ENCODE data around the gene FAM168A. TPM values are rescaled to one million over a fixed set of nuclear protein-coding genes. Genes with fewer than 3 reads are reported as not detected.

FAM168A gene
- total and polyA plus RNA-seq, 9 of the 15 experiments (the other 6 are each of a cell fraction or from before 2014, with no cell fraction given), result 0.44 to 7.2 (median 2.9) TPM

DNA sequence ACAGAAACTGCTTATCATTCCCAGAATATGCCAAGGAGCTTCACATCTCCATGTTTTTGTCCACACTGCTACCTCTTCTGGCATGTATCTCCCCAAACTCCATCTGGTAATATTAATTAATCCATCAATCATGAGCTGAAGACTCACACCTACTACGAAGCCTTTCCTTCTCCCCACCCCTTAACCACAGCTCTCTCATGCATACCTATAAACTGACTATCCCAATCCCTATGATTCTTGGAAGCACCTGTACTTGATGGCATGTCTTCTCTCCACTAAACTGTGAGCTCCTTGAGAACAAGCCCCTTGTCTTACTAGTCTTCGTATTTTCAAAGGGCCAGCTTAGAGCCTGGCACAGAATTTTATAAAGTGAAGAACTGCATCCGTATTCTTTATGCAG is 174.4 kb downstream of the FAM168A start:
- ChIA-PET POLR2A (interaction anchor here (1.0 kb wide), 1 partner anchor 241 kb away, joined by 5 read pairs; no protein-coding TSS in a partner anchor), CTCF (ENCODE audit: low intra/inter-chr PET ratio) (no interaction called here)
- Histone ChIP-seq H3K9me1 (ENCODE audit: control insufficient read depth, insufficient read depth, low read length) (no peaks in the 10 kb centered on the region), H3K9ac (ENCODE audit: insufficient read depth in 1 of 2, low read depth in 2 of 2, low read length in 2 of 2) (no peak overlapping the region), H3K4me1 (replicated peaks in 1 of 2; ENCODE audit: control insufficient read depth in 2 of 2, insufficient read depth in 2 of 2, low read length in 2 of 2) (no peaks in the 10 kb centered on the region), H3K27me3 (ENCODE audit: control insufficient read depth in 2 of 2, insufficient read depth in 2 of 2, low read length in 2 of 2) (no peaks in the 10 kb centered on the region), H3K36me3 (ENCODE audit: control insufficient read depth, insufficient read depth, low read length) (no peaks in the 10 kb centered on the region), H2AFZ (ENCODE audit: low read depth, low read length) (no peak overlapping the region), H3K9me3 (replicated peaks; ENCODE audit: control insufficient read depth, insufficient read depth, low read depth, low read length) (no peaks in the 10 kb centered on the region), H3K4me3 (no peak overlapping the region), H3K27ac (ENCODE audit: extremely low read depth, low read depth, low read length) (no peak overlapping the region), H3K79me2 (ENCODE audit: control insufficient read depth, insufficient read depth, low read length) (no peaks in the 10 kb centered on the region), H3K4me2 (ENCODE audit: insufficient read depth, low read length) (no peak overlapping the region), H4K20me1 (replicated peaks; ENCODE audit: control insufficient read depth, insufficient read depth, low read length) (peaks cover 7% of the 10 kb centered on the region; the same call in 1 of the 2 replicates)
- ATAC-seq (no peak), FAIRE-seq (no peak), DNase-seq (ENCODE audit: extremely low read depth in 1 of 4, low spot score in 3 of 4) (no peak)
- BruUV-seq (replicated peaks), result no TSS peak
- in situ Hi-C loops (cut with MboI), result no loop called here
- WGBS (ENCODE audit: insufficient coverage, low coverage, missing lambda C conversion rate), result 4% methylated on average over 3 of the region's 3 CpGs
- intact Hi-C loops (cut with micrococcal nuclease), result no loop called here
- TF ChIP-seq, protein P1, sequence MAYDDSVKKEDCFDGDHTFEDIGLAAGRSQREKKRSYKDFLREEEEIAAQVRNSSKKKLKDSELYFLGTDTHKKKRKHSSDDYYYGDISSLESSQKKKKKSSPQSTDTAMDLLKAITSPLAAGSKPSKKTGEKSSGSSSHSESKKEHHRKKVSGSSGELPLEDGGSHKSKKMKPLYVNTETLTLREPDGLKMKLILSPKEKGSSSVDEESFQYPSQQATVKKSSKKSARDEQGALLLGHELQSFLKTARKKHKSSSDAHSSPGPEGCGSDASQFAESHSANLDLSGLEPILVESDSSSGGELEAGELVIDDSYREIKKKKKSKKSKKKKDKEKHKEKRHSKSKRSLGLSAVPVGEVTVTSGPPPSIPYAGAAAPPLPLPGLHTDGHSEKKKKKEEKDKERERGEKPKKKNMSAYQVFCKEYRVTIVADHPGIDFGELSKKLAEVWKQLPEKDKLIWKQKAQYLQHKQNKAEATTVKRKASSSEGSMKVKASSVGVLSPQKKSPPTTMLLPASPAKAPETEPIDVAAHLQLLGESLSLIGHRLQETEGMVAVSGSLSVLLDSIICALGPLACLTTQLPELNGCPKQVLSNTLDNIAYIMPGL (CRISPR knock-in tag; IDR thresholded peaks at IDR 0.05), result no peak
- TF ChIP-seq, protein P2, sequence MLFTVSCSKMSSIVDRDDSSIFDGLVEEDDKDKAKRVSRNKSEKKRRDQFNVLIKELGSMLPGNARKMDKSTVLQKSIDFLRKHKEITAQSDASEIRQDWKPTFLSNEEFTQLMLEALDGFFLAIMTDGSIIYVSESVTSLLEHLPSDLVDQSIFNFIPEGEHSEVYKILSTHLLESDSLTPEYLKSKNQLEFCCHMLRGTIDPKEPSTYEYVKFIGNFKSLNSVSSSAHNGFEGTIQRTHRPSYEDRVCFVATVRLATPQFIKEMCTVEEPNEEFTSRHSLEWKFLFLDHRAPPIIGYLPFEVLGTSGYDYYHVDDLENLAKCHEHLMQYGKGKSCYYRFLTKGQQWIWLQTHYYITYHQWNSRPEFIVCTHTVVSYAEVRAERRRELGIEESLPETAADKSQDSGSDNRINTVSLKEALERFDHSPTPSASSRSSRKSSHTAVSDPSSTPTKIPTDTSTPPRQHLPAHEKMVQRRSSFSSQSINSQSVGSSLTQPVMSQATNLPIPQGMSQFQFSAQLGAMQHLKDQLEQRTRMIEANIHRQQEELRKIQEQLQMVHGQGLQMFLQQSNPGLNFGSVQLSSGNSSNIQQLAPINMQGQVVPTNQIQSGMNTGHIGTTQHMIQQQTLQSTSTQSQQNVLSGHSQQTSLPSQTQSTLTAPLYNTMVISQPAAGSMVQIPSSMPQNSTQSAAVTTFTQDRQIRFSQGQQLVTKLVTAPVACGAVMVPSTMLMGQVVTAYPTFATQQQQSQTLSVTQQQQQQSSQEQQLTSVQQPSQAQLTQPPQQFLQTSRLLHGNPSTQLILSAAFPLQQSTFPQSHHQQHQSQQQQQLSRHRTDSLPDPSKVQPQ (CRISPR knock-in tag; IDR thresholded peaks at IDR 0.05; ENCODE audit: borderline replicate concordance), result no peak
- TF ChIP-seq, protein P3, sequence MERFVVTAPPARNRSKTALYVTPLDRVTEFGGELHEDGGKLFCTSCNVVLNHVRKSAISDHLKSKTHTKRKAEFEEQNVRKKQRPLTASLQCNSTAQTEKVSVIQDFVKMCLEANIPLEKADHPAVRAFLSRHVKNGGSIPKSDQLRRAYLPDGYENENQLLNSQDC (CRISPR knock-in tag; IDR thresholded peaks at IDR 0.05), result no peak
- TF ChIP-seq RFX7 (CRISPR knock-in tag; IDR thresholded peaks at IDR 0.05) (no peak), ATF1 (CRISPR knock-in tag; IDR thresholded peaks at IDR 0.05) (no peak), ATF1 (tag; IDR thresholded peaks at IDR 0.05) (no peak), POLR2G (IDR thresholded peaks at IDR 0.05; ENCODE audit: low read depth, low read length) (no peak), ZBTB43 (CRISPR knock-in tag; IDR thresholded peaks at IDR 0.05) (no peak)
- TF ChIP-seq, protein P4, sequence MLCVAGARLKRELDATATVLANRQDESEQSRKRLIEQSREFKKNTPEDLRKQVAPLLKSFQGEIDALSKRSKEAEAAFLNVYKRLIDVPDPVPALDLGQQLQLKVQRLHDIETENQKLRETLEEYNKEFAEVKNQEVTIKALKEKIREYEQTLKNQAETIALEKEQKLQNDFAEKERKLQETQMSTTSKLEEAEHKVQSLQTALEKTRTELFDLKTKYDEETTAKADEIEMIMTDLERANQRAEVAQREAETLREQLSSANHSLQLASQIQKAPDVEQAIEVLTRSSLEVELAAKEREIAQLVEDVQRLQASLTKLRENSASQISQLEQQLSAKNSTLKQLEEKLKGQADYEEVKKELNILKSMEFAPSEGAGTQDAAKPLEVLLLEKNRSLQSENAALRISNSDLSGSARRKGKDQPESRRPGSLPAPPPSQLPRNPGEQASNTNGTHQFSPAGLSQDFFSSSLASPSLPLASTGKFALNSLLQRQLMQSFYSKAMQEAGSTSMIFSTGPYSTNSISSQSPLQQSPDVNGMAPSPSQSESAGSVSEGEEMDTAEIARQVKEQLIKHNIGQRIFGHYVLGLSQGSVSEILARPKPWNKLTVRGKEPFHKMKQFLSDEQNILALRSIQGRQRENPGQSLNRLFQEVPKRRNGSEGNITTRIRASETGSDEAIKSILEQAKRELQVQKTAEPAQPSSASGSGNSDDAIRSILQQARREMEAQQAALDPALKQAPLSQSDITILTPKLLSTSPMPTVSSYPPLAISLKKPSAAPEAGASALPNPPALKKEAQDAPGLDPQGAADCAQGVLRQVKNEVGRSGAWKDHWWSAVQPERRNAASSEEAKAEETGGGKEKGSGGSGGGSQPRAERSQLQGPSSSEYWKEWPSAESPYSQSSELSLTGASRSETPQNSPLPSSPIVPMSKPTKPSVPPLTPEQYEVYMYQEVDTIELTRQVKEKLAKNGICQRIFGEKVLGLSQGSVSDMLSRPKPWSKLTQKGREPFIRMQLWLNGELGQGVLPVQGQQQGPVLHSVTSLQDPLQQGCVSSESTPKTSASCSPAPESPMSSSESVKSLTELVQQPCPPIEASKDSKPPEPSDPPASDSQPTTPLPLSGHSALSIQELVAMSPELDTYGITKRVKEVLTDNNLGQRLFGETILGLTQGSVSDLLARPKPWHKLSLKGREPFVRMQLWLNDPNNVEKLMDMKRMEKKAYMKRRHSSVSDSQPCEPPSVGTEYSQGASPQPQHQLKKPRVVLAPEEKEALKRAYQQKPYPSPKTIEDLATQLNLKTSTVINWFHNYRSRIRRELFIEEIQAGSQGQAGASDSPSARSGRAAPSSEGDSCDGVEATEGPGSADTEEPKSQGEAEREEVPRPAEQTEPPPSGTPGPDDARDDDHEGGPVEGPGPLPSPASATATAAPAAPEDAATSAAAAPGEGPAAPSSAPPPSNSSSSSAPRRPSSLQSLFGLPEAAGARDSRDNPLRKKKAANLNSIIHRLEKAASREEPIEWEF (CRISPR knock-in tag; IDR thresholded peaks at IDR 0.05), result no peak
